GM10248 (cell line): ENCODE data around the gene GJC1.

Experiments used
- CTCF ChIA-PET: fragments of 300-600 bp; sonication (Branson Sonifier 250); formaldehyde crosslinking; extraction: SDS; loops from one replicate; lab custom pipeline; 2021; ENCODE audit warnings: antibody characterized with exemption; lab: Yijun Ruan, JAX
- POLR2A ChIA-PET: fragments of 350-650 bp; sonication (Branson Sonifier 250); formaldehyde crosslinking; extraction: SDS; loops from one replicate; lab custom pipeline; 2020; ENCODE audit warnings: antibody characterized with exemption; lab: Yijun Ruan, JAX
- DNase-seq: peaks from one replicate; pipeline ENCODE4 v3.0.0; 2012; ENCODE audit errors: extremely low spot score
- CTCF ChIP-seq: IDR thresholded peaks from 2 replicates; pipeline ENCODE4 v1.5.1; 2012; ENCODE audit warnings: mild to moderate bottlenecking, low read depth; ENCODE audit errors: extremely low read depth, missing control alignments, control extremely low read depth

Gene GJC1

GRCh38 chr17:44840936-44841335 lies 10.8 kb upstream of the GJC1 start:
- DNase-seq = no peak
- CTCF ChIA-PET = interaction anchor here (0.9 to 6.9 kb wide), 4 partner anchors 10 to 63 kb away, joined by 3 to 34 read pairs (median 8); no protein-coding TSS in a partner anchor
- no peak for TF ChIP-seq CTCF
- POLR2A ChIA-PET = no interaction called here

GRCh38 chr17:44840274-44840673 lies 10.2 kb upstream of the GJC1 start:
- ChIA-PET POLR2A (no interaction called here), CTCF (interaction anchor here (1.0 to 6.9 kb wide), 2 partner anchors 12 to 62 kb away, joined by 3 to 34 read pairs; no protein-coding TSS in a partner anchor)
- DNase-seq = no peak
- TF ChIP-seq CTCF = no peak

GRCh38 chr17:44837196-44837595 lies 7.1 kb upstream of the GJC1 start:
- ChIA-PET CTCF (interaction anchor here (3.7 to 6.9 kb wide), 2 partner anchors 27 to 59 kb away, joined by 12 to 34 read pairs; no protein-coding TSS in a partner anchor), POLR2A (interaction anchor here (0.6 kb wide), 1 partner anchor 38 kb away, joined by 9 read pairs; no protein-coding TSS in a partner anchor)
- no peak for DNase-seq
- no peak for TF ChIP-seq CTCF

GRCh38 chr17:44832805-44833204 lies 2.7 kb upstream of the GJC1 start:
- POLR2A ChIA-PET = no interaction called here
- TF ChIP-seq CTCF = no peak
- no peak for DNase-seq
- CTCF ChIA-PET = interaction anchor here (2.0 kb wide), 1 partner anchor 10 kb away, joined by 5 read pairs; no protein-coding TSS in a partner anchor

- ChIA-PET POLR2A (interaction anchor here (0.6 kb wide), 1 partner anchor 20 kb away, joined by 4 read pairs; no protein-coding TSS in a partner anchor), CTCF (interaction anchor here (0.7 to 2.0 kb wide), 4 partner anchors 9 to 52 kb away, joined by 3 to 5 read pairs (median 4); no protein-coding TSS in a partner anchor)
- DNase-seq = no peak
- TF ChIP-seq CTCF = no peak
Measured at GRCh38 chr17:44831371-44831770, 1.3 kb upstream of the GJC1 start.

GRCh38 chr17:44830359-44831288 lies 537 bp upstream of the GJC1 start:
- ChIA-PET POLR2A (interaction anchor here (0.6 kb wide), 1 partner anchor 19 kb away, joined by 4 read pairs; no protein-coding TSS in a partner anchor), CTCF (interaction anchor here (0.7 to 1.3 kb wide), 3 partner anchors 17 to 51 kb away, joined by 3 to 5 read pairs (median 3); no protein-coding TSS in a partner anchor)
- no peak for TF ChIP-seq CTCF
- DNase-seq = no peak
